Astrocyte (in vitro differentiated cells and primary cell): ENCODE results near the gene CERK. TPM values are rescaled to one million over a fixed set of nuclear protein-coding genes. Genes with fewer than 3 reads are reported as not detected.
A peak's percentile ranks its signal among the peaks of the same experiment; 100 is the strongest.

Source experiments
- DNase-seq: peaks from one replicate; pipeline ENCODE4 v3.0.0-alpha.2; 2010; ENCODE audit warnings: low read depth
- FAIRE-seq: peaks from 2 replicates; lab custom pipeline; 2011; peaks lifted over from hg19 to GRCh38; lab: Jason Lieb, UNC
- H2AFZ ChIP-seq: 2 replicates; pipeline ENCODE4 v1.6.0; 2012; ENCODE audit warnings: low read depth, low read length, inconsistent platforms
- H3K27ac ChIP-seq: 2 replicates; pipeline ENCODE4 v1.5.1; 2011; ENCODE audit warnings: low read depth, low read length, inconsistent platforms
- H3K27me3 ChIP-seq: 2 replicates; pipeline ENCODE4 v1.6.0; 2011; ENCODE audit warnings: low read length, inconsistent platforms; ENCODE audit not compliant: insufficient read depth
- H3K36me3 ChIP-seq: 2 replicates; pipeline ENCODE4 v1.5.1; 2011; ENCODE audit warnings: low read length, inconsistent platforms; ENCODE audit not compliant: insufficient read depth
- H3K4me1 ChIP-seq: 2 replicates; pipeline ENCODE4 v1.5.1; 2011; ENCODE audit warnings: low read length, inconsistent platforms; ENCODE audit not compliant: insufficient read depth
- H3K4me2 ChIP-seq: 2 replicates; pipeline ENCODE4 v1.6.0; 2012; ENCODE audit warnings: low read length, inconsistent platforms
- H3K4me3 ChIP-seq: 2 replicates; pipeline ENCODE4 v1.5.1; 2011; ENCODE audit warnings: low read depth, mild to moderate bottlenecking, low read length, inconsistent platforms; ENCODE audit not compliant: insufficient read depth
- H3K79me2 ChIP-seq: 2 replicates; pipeline ENCODE4 v1.6.0; 2012; ENCODE audit warnings: mild to moderate bottlenecking, low read length, inconsistent platforms; ENCODE audit not compliant: insufficient read depth
- H3K9ac ChIP-seq: 2 replicates; pipeline ENCODE4 v1.6.0; 2012; ENCODE audit warnings: mild to moderate bottlenecking, low read length, inconsistent platforms
- H3K9me3 ChIP-seq: 2 replicates; pipeline ENCODE4 v1.5.1; 2012; ENCODE audit warnings: low read depth, mild to moderate bottlenecking, low read length, inconsistent platforms; ENCODE audit not compliant: insufficient read depth
- H4K20me1 ChIP-seq: 2 replicates; pipeline ENCODE4 v1.6.0; 2012; ENCODE audit warnings: low read length, inconsistent platforms; ENCODE audit not compliant: insufficient read depth
- H3K27ac Mint-ChIP-seq: one replicate; pipeline ENCODE4 v1.8.0; 2021; ENCODE audit warnings: mild to moderate bottlenecking, mixed read lengths; ENCODE audit not compliant: unreplicated experiment
- H3K27me3 Mint-ChIP-seq: one replicate; pipeline ENCODE4 v1.8.0; 2021; ENCODE audit warnings: low read depth, mixed read lengths; ENCODE audit not compliant: unreplicated experiment
- H3K36me3 Mint-ChIP-seq: one replicate; pipeline ENCODE4 v1.8.0; 2021; ENCODE audit warnings: low read depth, mixed read lengths; ENCODE audit not compliant: unreplicated experiment
- H3K4me1 Mint-ChIP-seq: one replicate; pipeline ENCODE4 v1.8.0; 2021; ENCODE audit warnings: low read depth, mixed read lengths; ENCODE audit not compliant: unreplicated experiment
- H3K4me3 Mint-ChIP-seq: one replicate; pipeline ENCODE4 v1.8.0; 2021; ENCODE audit warnings: mild to moderate bottlenecking, moderate library complexity, mixed read lengths; ENCODE audit not compliant: unreplicated experiment
- H3K9me3 Mint-ChIP-seq: one replicate; pipeline ENCODE4 v1.8.0; 2021; ENCODE audit warnings: mild to moderate bottlenecking, mixed read lengths; ENCODE audit not compliant: unreplicated experiment
- EZH2 ChIP-seq: IDR thresholded peaks from 2 replicates; pipeline ENCODE4 v1.6.1; 2012; ENCODE audit warnings: mild to moderate bottlenecking, low read length, inconsistent platforms; ENCODE audit not compliant: insufficient read depth
- total RNA-seq: library from RNA; stranded (reverse); gene quantifications from 2 replicates; pipeline ENCODE4 v1.2.1, GENCODE V29; 2021
- TF ChIP-seq, protein P1 (sequence below): IDR thresholded peaks from 2 replicates; pipeline ENCODE4 v1.5.1; 2011; ENCODE audit warnings: low read depth, mild to moderate bottlenecking, inconsistent platforms, low read length, moderate library complexity; ENCODE audit not compliant: insufficient read depth

The CERK gene
- total RNA-seq, 1 donor from 2014 or later, result 23.2 TPM

DNA sequence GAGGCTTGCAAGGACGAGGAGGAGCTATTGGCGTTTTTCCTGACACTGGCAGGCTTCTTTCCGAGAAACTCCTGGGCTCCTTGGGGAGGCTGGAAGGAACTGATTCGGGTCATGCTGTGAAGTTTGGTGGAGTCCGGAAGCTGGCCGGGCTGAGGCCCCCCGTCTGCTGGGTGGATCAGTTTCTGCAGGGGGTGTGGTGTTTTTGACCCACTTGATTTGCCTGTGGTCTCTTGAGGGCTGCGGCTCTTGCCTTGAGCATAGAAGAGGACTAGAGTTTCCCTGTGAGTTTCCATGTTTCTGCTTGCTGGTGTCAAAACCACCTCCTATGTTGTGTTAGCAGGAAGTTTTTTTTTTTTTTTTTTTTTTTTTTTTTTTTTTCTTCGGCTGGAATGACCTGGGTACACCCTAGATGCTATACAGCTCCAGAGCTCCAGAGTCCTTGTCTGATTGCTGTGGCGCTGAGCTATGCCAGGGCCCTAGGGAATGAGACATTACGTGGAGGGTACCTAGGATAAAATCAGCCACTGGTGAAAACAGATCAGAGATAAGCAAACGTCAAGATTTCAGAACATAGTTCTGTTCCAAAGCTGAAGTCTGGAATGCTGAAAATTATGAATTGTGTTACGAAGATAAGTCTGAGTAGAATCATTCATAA, 25.1 kb upstream of the CERK start:
- TF ChIP-seq EZH2, result no peak
- TF ChIP-seq, protein P1, sequence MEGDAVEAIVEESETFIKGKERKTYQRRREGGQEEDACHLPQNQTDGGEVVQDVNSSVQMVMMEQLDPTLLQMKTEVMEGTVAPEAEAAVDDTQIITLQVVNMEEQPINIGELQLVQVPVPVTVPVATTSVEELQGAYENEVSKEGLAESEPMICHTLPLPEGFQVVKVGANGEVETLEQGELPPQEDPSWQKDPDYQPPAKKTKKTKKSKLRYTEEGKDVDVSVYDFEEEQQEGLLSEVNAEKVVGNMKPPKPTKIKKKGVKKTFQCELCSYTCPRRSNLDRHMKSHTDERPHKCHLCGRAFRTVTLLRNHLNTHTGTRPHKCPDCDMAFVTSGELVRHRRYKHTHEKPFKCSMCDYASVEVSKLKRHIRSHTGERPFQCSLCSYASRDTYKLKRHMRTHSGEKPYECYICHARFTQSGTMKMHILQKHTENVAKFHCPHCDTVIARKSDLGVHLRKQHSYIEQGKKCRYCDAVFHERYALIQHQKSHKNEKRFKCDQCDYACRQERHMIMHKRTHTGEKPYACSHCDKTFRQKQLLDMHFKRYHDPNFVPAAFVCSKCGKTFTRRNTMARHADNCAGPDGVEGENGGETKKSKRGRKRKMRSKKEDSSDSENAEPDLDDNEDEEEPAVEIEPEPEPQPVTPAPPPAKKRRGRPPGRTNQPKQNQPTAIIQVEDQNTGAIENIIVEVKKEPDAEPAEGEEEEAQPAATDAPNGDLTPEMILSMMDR, result no peak
- Histone ChIP-seq H3K4me3 (peak overlapping the region; percentile 90), H3K27me3 (no peaks in the 10 kb centered on the region), H3K79me2 (peaks cover 63% of the 10 kb centered on the region), H3K9ac (peak overlapping the region; percentile 97), H2AFZ (peak overlapping the region; percentile 83), H4K20me1 (peaks cover 24% of the 10 kb centered on the region), H3K27ac (peak overlapping the region; percentile 95), H3K36me3 (no peaks in the 10 kb centered on the region), H3K4me2 (peak overlapping the region; percentile 98), H3K4me1 (peaks cover 17% of the 10 kb centered on the region), H3K9me3 (no peaks in the 10 kb centered on the region)
- Mint-ChIP-seq H3K27me3 (no peaks in the 10 kb centered on the region), H3K36me3 (peaks cover 11% of the 10 kb centered on the region), H3K9me3 (no peaks in the 10 kb centered on the region), H3K4me3 (peak overlapping the region; percentile 99), H3K4me1 (peaks cover 20% of the 10 kb centered on the region), H3K27ac (peak overlapping the region; percentile 99)
- FAIRE-seq (no peak), DNase-seq (no peak)

DNA sequence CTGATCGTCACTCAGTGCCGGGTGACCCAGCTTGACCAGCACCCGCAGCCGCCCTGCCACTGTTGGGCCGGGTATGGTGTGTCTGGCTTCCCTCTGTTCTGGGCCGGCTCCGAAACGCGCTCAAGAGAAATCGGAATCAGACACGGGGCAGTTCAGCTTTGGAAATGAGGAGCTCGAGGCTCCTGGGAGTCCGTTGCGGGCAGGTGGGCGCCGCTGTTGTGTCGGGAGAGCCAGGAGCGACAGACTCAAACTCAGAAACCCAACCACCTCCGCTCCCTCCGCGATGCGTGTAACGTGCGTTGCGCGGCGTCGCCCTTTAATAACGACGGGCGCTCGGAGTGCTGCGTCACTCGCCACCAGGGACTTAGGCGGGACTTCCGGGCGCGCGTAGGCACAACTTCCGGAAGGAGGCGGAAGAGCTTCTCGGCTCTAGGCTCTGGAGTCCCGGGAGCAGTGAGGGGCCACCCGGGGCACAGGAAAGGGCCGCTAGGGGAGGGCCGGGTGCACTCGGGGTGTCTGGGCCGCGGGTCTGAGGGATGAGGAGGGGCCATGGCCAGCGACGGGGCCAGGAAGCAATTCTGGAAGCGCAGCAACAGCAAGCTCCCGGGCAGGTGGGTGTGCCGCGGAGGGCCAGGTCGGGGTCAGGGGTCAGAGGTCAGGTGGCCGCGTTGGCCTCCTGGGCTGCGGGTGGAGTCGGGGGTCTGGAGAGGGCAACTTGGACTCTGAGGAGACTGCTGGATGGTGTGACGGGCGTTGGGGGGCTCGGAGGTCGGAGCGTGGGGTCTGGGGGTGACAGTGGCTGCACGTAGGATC, 24.4 kb upstream of the CERK start, which contains the start of gene TBC1D22A:
Gene TBC1D22A, plus strand, starts transcription at position 413 of the 813 bp plus-strand sequence. Its CDS starts 137 bp downstream, at position 550.
- no peaks in the 10 kb centered on the region for H3K27me3 ChIP-seq
- H3K36me3 ChIP-seq, result no peaks in the 10 kb centered on the region
- peaks cover 58% of the 10 kb centered on the region for H3K79me2 ChIP-seq
- peak within 1 kb of the TSS; percentile 97 for H3K9ac ChIP-seq
- peak within 1 kb of the TSS; percentile 90 for H3K4me3 ChIP-seq
- H3K4me1 ChIP-seq, result peaks cover 17% of the 10 kb centered on the region
- Mint-ChIP-seq H3K4me3 (peak within 1 kb of the TSS; percentile 99), H3K36me3 (peaks cover 13% of the 10 kb centered on the region), H3K4me1 (peaks cover 15% of the 10 kb centered on the region), H3K9me3 (peaks cover 1% of the 10 kb centered on the region), H3K27me3 (no peaks in the 10 kb centered on the region), H3K27ac (peak within 1 kb of the TSS; percentile 99)
- FAIRE-seq (no peak), DNase-seq (peak; percentile 86)
- TF ChIP-seq, protein P1, result no peak
- no peak for TF ChIP-seq EZH2
- H2AFZ ChIP-seq, result peak within 1 kb of the TSS; percentile 83
- peak within 1 kb of the TSS; percentile 95 for H3K27ac ChIP-seq
- H3K4me2 ChIP-seq, result peak within 1 kb of the TSS; percentile 98
- H3K9me3 ChIP-seq, result no peaks in the 10 kb centered on the region
- peaks cover 19% of the 10 kb centered on the region for H4K20me1 ChIP-seq
